Measurements from ENCODE around the gene AP3B1.
"Not testable (repeated sequence)": the region's sequence is repeated elsewhere in the genome, so short reads cannot be mapped to it uniquely, and the experiment has no call there.

AP3B1 gene

DNA sequence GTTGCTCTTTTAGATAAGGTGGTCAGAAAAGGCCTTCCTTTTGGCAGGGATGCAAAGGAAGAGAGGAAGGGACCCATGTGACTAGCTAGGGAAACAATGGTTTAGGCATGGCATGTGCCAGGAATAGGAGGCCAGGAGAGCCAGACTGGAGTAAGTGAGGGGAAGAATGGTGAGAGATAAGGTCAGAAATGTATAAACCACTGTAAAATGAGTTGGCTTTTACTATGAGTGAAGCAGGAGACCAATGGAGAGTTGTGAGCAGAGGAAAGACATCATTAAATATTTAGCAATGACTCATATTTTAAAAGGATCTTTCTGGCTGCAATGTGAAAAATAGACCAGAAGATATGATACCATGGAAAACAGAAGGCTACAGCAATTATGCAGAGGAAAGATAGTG is 50.9 kb downstream of the AP3B1 start:
- DNase-seq (ENCODE audit: low read depth in 2 of 2, low spot score in 1 of 2) = no peak

DNA sequence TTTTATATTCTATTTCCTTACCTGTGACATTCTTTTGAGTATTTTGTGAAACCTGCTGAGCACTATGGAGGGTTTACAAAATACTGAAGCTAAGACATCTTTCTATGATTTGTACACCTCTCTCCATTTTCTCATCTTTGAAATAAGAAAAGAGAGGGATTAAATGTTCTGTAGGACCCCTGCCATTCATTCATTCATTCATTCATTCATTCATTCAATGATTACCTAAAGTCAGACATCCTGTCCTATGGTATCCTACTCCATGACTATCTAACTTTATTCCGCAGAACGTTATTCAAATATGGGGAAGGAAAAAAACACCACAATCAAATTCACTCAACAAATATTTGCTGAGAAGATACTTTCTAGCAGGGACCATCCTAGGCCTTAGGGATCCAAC is 51.4 kb downstream of the AP3B1 start:
- no peak for DNase-seq (ENCODE audit: low read depth in 2 of 2, low spot score in 1 of 2)

- DNase-seq (ENCODE audit: low read depth in 2 of 2, low spot score in 1 of 2) = no peak
Measured at GRCh38 chr5:78242001-78242400, 52.5 kb downstream of the AP3B1 start.

DNA sequence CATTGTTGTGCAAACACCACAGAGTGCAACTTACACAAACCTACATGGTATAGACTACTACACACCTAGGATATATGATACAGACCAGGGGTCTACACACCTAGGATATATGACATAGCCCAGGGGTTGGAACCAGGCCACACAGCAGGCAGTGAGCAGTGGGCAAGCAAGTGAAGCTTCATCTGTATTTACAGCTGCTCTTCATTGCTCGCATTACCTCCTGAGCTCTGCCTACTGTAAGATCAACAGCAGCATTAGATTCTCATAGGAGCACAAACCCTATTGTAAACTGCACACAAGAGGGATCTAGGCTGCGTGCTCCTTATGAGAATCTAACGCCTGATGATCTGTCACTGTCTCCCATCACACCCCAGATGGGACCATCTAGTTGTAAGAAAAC is 56.6 kb downstream of the AP3B1 start:
- no peak for DNase-seq (ENCODE audit: low read depth in 2 of 2, low spot score in 1 of 2)

DNA sequence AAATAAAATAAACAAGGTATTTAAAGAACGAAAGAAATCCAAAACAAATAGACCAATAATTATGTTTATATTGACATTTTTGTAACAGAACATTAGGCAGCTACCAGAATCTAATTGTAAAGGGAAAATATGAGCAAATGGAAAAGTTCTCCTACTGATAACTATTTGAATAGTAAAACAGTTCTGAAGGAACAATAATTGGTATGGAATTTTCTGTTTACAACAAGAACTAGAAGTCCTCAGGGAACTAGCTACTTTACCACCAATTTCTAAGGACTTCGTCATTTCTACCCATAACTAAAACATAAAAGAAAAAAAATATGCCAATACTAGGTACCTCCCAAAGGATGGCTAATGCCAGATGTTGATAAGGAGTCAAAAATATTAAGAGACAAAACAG is 58.5 kb downstream of the AP3B1 start:
- DNase-seq (ENCODE audit: low read depth in 2 of 2, low spot score in 1 of 2) = no peak

GRCh38 chr5:78235289-78235688 is 59.2 kb downstream of the AP3B1 start:
- DNase-seq (ENCODE audit: low read depth in 2 of 2, low spot score in 1 of 2) = no peak

- no peak for DNase-seq (ENCODE audit: low read depth in 2 of 2, low spot score in 1 of 2)
Measured at GRCh38 chr5:78234804-78235203, 59.7 kb downstream of the AP3B1 start.

GRCh38 chr5:78232163-78232562 is 62.3 kb downstream of the AP3B1 start:
- DNase-seq (ENCODE audit: low read depth in 2 of 2, low spot score in 1 of 2) = no peak

DNA sequence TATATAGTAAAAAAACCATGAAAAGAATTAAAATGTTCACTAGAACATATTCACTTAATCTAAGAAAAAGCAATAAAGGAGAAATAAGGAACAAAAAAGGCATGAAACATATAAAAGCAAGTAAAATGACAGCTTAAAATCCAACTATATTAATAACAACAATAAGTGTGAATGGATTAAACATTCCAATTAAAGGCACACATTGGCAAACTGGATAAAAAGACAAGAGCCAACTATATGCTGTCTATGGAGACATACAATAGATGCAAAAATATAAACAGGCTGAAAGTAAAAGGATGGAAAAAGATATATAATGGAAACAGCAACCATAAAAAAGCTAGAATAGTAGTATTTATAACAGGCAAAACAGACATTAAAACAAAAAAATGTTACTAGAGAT is 70.1 kb downstream of the AP3B1 start:
- no peak for DNase-seq (ENCODE audit: low read depth in 2 of 2, low spot score in 1 of 2)

- no peak for DNase-seq (ENCODE audit: low read depth in 2 of 2, low spot score in 1 of 2)
Measured at GRCh38 chr5:78221964-78222451, 72.5 kb downstream of the AP3B1 start.

- no peak for DNase-seq (ENCODE audit: low read depth in 2 of 2, low spot score in 1 of 2)
Measured at GRCh38 chr5:78221467-78221866, 73.0 kb downstream of the AP3B1 start.

DNA sequence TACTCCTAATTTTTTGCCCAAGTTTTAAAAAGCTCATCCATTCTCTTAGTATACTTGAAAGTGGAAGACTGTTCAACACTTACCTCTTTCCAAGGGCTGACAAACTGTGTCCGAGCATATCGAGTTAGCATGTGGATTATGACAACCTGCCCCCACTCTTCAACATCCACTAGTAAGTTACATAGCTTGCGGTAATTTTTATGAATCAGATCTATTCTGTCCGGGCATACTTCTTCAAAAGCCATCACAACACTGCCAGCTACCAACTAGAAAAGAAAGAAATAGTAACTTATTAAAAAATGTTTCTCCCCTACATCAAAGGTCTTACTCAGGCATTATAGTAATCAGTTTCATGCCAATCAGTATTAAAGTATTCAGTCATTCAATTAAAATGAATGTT is 78.5 kb downstream of the AP3B1 start:
- no peak for DNase-seq (ENCODE audit: low read depth in 2 of 2, low spot score in 1 of 2)

DNA sequence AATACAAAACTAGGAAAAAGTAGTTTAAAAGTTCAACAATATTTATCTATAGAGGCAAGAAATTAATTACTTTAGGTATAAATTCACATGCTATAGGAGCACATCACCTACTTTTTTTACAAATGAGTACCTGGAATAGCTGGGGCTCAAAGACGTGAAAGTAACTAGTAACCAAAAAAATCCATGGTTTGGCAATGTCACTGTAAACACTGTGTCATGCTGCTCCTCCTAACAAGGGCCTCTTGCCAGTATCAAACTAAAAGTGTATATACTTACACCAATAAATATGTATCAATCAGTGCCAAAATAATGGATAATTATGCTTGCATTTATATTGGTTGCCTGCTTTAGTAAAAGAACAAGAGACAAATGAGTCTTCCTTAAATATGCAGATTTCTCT is 78.9 kb downstream of the AP3B1 start:
- no peak for DNase-seq (ENCODE audit: low read depth in 2 of 2, low spot score in 1 of 2)

- DNase-seq (ENCODE audit: low read depth in 2 of 2, low spot score in 1 of 2) = no peak
Measured at GRCh38 chr5:78213799-78214198, 80.7 kb downstream of the AP3B1 start.

- DNase-seq (ENCODE audit: low read depth in 2 of 2, low spot score in 1 of 2) = no peak
Measured at GRCh38 chr5:78211052-78211451, 83.4 kb downstream of the AP3B1 start.

DNA sequence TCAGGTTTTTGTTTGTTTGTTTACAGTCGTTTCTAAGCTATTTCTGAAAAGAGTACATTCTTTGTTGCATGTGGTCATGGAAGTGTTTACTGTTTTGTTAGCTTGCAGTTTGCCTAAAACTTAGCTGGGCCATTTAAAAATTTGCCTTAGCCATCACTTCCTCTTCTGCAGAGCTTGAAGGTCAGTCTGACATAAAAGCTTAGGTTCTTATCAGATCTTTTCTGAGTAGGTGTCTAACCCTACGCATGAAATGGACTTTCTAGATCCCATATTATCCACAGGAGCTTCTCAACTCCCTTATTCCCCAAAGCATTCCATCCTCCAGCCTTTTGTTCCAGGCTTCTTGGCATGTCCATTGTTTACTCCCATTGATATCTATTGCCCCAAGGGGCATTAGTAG is 90.3 kb downstream of the AP3B1 start:
- no peak for DNase-seq (ENCODE audit: low read depth in 2 of 2, low spot score in 1 of 2)

DNA sequence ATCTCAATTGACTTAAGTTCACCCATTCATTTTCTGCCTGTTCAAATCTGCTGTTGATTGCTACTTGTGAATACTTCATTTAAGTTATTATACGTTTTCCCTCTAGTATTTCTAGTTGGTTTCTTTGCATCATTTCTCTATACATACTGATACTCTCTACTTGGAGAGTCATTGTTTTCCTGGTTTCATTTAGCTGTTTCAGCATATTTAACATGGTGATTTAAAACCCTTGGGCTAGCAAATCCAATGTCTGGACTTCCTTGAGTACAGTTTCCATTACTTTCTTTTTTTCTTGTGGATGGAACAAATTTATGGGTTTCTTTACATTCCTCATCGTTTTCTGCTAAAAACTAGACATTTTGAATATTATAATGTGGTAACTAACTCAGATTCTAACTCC is 90.7 kb downstream of the AP3B1 start:
- DNase-seq (ENCODE audit: low read depth in 2 of 2, low spot score in 1 of 2) = no peak

GRCh38 chr5:78190402-78190801 is 104.1 kb downstream of the AP3B1 start:
- DNase-seq (ENCODE audit: low read depth in 2 of 2, low spot score in 1 of 2) = no peak

- not testable (repeated sequence) for DNase-seq (ENCODE audit: low read depth in 2 of 2, low spot score in 1 of 2)
Measured at GRCh38 chr5:78188681-78189080, 105.8 kb downstream of the AP3B1 start.

GRCh38 chr5:78187172-78187571 is 107.3 kb downstream of the AP3B1 start:
- DNase-seq (ENCODE audit: low read depth in 2 of 2, low spot score in 1 of 2) = no peak

- no peak for DNase-seq (ENCODE audit: low read depth in 2 of 2, low spot score in 1 of 2)
Measured at GRCh38 chr5:78182838-78183237, 111.7 kb downstream of the AP3B1 start.

- no peak for DNase-seq (ENCODE audit: low read depth in 2 of 2, low spot score in 1 of 2)
Measured at GRCh38 chr5:78178356-78178755, 116.1 kb downstream of the AP3B1 start.

- not testable (repeated sequence) for DNase-seq (ENCODE audit: low read depth in 2 of 2, low spot score in 1 of 2)
Measured at GRCh38 chr5:78170335-78170734, 124.2 kb downstream of the AP3B1 start.

GRCh38 chr5:78162253-78162862 is 132.1 kb downstream of the AP3B1 start:
- no peak for DNase-seq (ENCODE audit: low read depth in 2 of 2, low spot score in 1 of 2)

Data from stimulated activated CD8-positive, alpha-beta memory T cell treated with anti-CD3 and anti-CD28 coated beads, Interleukin-4, amount 100 ng/mL, for 1 hour (primary cell).